ENCODE measurements around the gene IRAK2. TPM values are rescaled to one million over a fixed set of nuclear protein-coding genes. Genes with fewer than 3 reads are reported as not detected.

IRAK2 gene
- total and polyA plus RNA-seq, 2 of the 8 experiments (the other 6 are each of a cell fraction or from before 2014, with no cell fraction given) = 1.5 TPM

DNA sequence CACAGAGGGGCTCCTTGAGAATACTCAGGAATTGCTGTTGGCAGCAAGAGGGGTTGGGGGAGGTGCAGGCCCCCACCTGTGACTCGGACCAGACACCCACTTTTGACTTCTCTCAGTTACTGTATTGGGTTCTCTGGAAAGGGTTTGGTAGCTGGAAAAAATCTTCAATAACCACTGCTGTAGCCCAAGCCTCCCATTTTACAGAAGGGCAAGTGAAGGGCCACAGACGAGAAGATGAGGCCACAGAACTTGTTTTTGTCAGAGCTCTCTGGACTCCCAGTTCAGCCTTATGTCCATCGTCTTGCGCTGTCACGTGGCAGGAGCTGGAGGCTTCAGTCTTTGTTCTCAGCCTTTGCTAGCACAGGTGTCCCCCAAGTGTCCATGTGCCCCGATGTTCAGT, 70.8 kb downstream of the IRAK2 start:
- FAIRE-seq = no peak
- peak overlapping the region; percentile 61 for H4K91ac ChIP-seq (replicated peaks; ENCODE audit: insufficient read length, low read length)
- TF ChIP-seq GABPA (IDR thresholded peaks at IDR 0.05; ENCODE audit: borderline replicate concordance, insufficient read depth, low read length) = no peak
- no peak for TF ChIP-seq CHD2 (IDR thresholded peaks at IDR 0.05; ENCODE audit: low read length)
- TF ChIP-seq, protein P1, sequence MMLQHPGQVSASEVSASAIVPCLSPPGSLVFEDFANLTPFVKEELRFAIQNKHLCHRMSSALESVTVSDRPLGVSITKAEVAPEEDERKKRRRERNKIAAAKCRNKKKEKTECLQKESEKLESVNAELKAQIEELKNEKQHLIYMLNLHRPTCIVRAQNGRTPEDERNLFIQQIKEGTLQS (IDR thresholded peaks at IDR 0.05; ENCODE audit: insufficient read depth, low read depth, low read length) = no peak
- no peak for TF ChIP-seq RFX5 (IDR thresholded peaks at IDR 0.05; ENCODE audit: borderline replicate concordance, low read depth, low read length)
- no peak for TF ChIP-seq RXRA (IDR thresholded peaks at IDR 0.05; ENCODE audit: insufficient read depth, low read depth, low read length)
- no peak for TF ChIP-seq GTF2F1 (IDR thresholded peaks at IDR 0.05; ENCODE audit: borderline replicate concordance, low read depth, low read length)
- TF ChIP-seq CBX8 (IDR thresholded peaks at IDR 0.05; ENCODE audit: borderline replicate concordance, low read depth, low read length) = no peak
- no peak for TF ChIP-seq YY1 (IDR thresholded peaks at IDR 0.05; ENCODE audit: low read depth, low read length)
- TF ChIP-seq MAFK (IDR thresholded peaks at IDR 0.05; ENCODE audit: low read depth, low read length) = no peak
- TF ChIP-seq KDM1A (IDR thresholded peaks at IDR 0.05; ENCODE audit: borderline replicate concordance, low read length) = no peak

More for the DNA sequence above, 70.8 kb downstream of the IRAK2 start:
- DNase-seq (ENCODE audit: low read depth in 1 of 2, low spot score in 2 of 2) = no peak
- Histone ChIP-seq H3K4me2 (ENCODE audit: insufficient read depth in 1 of 2, low read depth in 2 of 2, low read length in 2 of 2) (no peak overlapping the region), H3K27me3 (replicated peaks in 1 of 4; ENCODE audit: control insufficient read depth in 3 of 4, extremely low read depth in 1 of 4, insufficient read depth in 3 of 4, low read length in 3 of 4) (no peaks in the 10 kb centered on the region), H3K4me3 (ENCODE audit: extremely low read depth in 1 of 4, insufficient read depth in 2 of 4, low read depth in 3 of 4, low read length in 4 of 4) (no peak overlapping the region), H3K4ac (replicated peaks; ENCODE audit: insufficient read length, low read depth, low read length) (peak overlapping the region; percentile 21), H2BK12ac (ENCODE audit: low read depth, low read length) (no peak overlapping the region; the same call in 1 of the 2 replicates), H4K8ac (ENCODE audit: extremely low read depth, insufficient read depth, low read length) (0 out of 2 replicates have a peak overlapping the region, but pooled peaks have one; percentile 19), H3K79me2 (ENCODE audit: control insufficient read depth in 1 of 2, insufficient read depth in 2 of 2, low read length in 2 of 2) (no peaks in the 10 kb centered on the region), H3K14ac (ENCODE audit: insufficient read length) (no peak overlapping the region), H2AK5ac (ENCODE audit: low read depth, low read length) (no peak overlapping the region), H2BK15ac (ENCODE audit: low read length) (no peak overlapping the region; the same call in 1 of the 2 replicates), H3K56ac (replicated peaks; ENCODE audit: insufficient read length, low read depth, low read length) (no peak overlapping the region), H4K5ac (ENCODE audit: insufficient read length, low read depth, low read length) (no peak overlapping the region), H3K18ac (ENCODE audit: extremely low read depth, low read length) (no peak overlapping the region), H3K23ac (ENCODE audit: insufficient read length) (no peak overlapping the region), H3K79me1 (ENCODE audit: low read depth, low read length) (no peaks in the 10 kb centered on the region), H3K36me3 (ENCODE audit: control insufficient read depth in 2 of 4, insufficient read depth in 4 of 4, low read length in 3 of 4) (peaks cover 0 to 2% (median 0%) of the 10 kb centered on the region in 4 experiments; a peak in 1 of 8 replicates), H3K27ac (ENCODE audit: low read depth, low read length) (no peak overlapping the region), H3K9ac (replicated peaks in 1 of 4; ENCODE audit: extremely low read depth in 1 of 4, low read depth in 3 of 4, low read length in 3 of 4) (no peak overlapping the region), H4K20me1 (replicated peaks in 1 of 2; ENCODE audit: control insufficient read depth in 1 of 2, insufficient read depth in 2 of 2, low read length in 2 of 2) (no peaks in the 10 kb centered on the region), H3K23me2 (ENCODE audit: low read depth, low read length) (no peaks in the 10 kb centered on the region; the same call in 1 of the 2 replicates), H3K9me3 (ENCODE audit: insufficient read depth in 2 of 2, low read depth in 1 of 2, low read length in 1 of 2) (no peaks in the 10 kb centered on the region), H2BK20ac (ENCODE audit: low read length) (no peak overlapping the region), H3K4me1 (replicated peaks in 1 of 4; ENCODE audit: control insufficient read depth in 3 of 4, insufficient read depth in 4 of 4, low read length in 3 of 4) (peaks cover 0 to 2% (median 1%) of the 10 kb centered on the region in 4 experiments; a peak in 1 of 7 replicates), H2BK5ac (ENCODE audit: low read depth, low read length) (peak overlapping the region; percentile 73; the same call in 1 of the 2 replicates), H2AFZ (ENCODE audit: low read length) (no peak overlapping the region), H2BK120ac (replicated peaks; ENCODE audit: low read depth, low read length) (no peak overlapping the region)
- ChIA-PET CTCF (ENCODE audit: partially characterized antibody) (interaction anchor here (1.3 kb wide), 1 partner anchor 9 kb away, joined by 5 read pairs; no protein-coding TSS in a partner anchor), POLR2A (ENCODE audit: partially characterized antibody) (interaction anchor here (2.3 kb wide), 1 partner anchor 13 kb away, joined by 8 read pairs; the partner anchor contains the start of gene TATDN2)
- 81% methylated on average over 6 of the region's 6 CpGs; no CpG with 5 or more reads in 1 of the 2 experiments for WGBS, 2 experiments (ENCODE audit: extremely low coverage in 1 of 2, insufficient coverage in 1 of 2, insufficient read length in 1 of 2, insufficient replicate concordance in 2 of 2, low coverage in 1 of 2, low lambda C conversion rate in 2 of 2, missing lambda C conversion rate in 1 of 2)

Measured in H1 (cell line).